Hindlimb muscle (tissue), 1 donor: ENCODE data around the gene ATF6B. TPM values are rescaled to one million over a fixed set of nuclear protein-coding genes. Genes with fewer than 3 reads are reported as not detected.
A peak's percentile ranks its signal among the peaks of the same experiment; 100 is the strongest.

Experiments used
- DNase-seq: peaks from one replicate; pipeline ENCODE4 v3.0.0-alpha.2; 2013
- polyA plus RNA-seq: library from polyadenylated mRNA; unstranded; fragments of 120-200 nt; gene quantifications from one replicate; pipeline ENCODE4 v1.2.1, GENCODE V29; 2013; ENCODE audit not compliant: insufficient read length

Gene ATF6B
- polyA plus RNA-seq: 49.0 TPM

DNA sequence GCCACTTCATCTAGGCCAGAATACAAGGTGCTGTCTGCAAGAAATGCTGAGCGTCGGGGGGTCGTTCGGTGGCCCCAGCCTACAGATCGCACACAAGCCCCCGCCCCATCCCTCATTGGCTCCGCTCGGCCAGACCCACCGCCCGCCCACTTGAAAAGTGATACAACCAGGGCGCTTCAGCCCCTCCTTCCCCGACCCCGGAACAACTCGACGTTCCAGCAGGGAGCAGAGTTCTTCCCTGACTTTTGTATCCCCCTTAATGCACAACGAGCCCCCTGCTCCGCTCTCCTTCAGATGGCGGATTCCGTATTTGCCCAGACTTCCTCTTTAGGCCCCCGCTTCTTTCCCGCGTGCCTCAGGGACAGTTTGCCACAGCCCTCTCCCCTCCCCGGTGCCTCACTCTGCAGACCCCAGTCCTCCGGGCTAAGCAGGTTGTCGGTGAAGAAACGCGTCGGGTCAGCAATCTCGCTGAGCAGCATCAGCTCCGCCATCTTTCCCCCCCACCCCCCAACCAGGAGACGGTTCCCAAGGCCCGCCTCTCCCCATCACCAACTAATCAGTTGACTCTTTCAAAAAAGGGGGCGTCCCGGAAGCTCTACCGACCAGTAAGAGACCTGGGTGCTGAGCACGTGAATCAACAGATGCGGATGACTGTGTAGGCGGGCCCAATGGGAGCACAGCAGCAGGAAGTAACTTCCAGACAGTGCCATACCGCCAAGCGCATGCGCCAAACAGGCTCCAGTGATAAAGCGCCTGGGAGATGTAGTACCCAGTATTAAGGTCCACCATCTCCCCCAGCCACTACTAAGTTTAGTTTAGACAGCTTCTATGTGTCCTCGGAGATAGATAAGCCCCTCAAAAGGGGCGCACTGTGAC lies at the start of gene ATF6B:
TSS of gene ATF6B (minus strand) at position 530 of the 876 bp plus-strand sequence. CDS start at position 491, 39 bp downstream.
- peak; percentile 99 for DNase-seq

DNA sequence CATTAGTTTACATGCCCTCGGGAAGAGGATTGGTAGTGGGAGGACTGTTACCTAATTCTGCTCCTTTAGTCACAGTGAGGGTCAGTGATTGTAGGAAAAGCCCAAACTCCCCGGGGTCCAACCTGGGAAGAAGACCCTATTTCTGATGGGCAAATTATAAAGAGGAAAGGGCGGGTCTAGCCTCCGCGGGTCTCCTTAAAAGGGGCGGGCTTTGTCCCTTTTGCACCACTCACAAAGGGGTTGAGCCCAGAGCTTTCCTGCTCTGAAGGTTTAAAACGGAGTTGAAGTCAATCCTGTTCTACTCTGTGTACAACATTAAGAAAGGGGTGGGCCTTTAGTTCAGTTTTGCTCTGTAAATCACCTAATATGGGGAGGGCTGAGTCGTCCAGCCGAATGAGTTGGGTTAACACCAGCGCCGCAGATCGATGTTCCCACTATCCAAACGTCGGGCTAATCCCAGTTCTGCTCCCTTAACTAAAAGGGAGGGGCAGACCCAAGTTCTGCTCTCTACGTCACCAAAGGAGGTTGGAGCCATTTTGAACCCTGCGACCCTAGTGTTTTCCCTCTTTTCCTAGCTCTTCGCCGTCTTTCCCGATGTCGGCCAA lies 49.2 kb upstream of the ATF6B start:
- DNase-seq: no peak

DNA sequence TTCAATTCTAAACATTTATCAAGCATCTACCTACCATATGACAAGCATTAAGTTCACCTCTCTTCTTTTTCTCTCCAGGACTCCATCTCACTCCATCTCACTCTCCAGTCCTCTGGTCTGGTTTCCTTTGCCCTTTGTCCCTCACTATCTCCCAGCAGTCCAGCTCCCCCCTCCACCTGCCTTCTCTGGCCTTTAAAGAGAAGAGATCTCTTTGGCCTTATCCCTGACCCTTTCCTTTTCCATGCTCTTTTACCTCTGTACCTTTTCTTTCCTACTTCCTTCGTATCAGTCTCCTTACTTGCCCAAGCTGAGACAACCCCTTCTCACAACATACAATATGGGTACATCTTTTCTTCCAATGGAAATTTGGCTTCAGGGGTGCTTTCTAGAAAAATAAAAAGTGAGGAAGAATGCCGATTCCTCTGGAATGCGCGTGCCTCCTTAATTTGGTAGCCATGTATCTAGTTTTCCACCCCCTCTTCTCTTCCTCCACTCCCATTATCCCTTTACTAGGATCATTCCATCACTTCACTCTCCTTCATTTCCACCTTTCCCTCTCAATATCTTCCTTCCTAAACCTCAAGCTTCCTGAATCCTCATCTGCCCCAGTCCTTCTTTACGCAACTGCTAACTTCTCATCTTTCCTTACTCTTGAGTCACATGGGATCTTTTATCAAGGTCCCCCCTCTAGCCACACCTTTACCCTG lies 48.6 kb upstream of the ATF6B start:
- DNase-seq: no peak

DNA sequence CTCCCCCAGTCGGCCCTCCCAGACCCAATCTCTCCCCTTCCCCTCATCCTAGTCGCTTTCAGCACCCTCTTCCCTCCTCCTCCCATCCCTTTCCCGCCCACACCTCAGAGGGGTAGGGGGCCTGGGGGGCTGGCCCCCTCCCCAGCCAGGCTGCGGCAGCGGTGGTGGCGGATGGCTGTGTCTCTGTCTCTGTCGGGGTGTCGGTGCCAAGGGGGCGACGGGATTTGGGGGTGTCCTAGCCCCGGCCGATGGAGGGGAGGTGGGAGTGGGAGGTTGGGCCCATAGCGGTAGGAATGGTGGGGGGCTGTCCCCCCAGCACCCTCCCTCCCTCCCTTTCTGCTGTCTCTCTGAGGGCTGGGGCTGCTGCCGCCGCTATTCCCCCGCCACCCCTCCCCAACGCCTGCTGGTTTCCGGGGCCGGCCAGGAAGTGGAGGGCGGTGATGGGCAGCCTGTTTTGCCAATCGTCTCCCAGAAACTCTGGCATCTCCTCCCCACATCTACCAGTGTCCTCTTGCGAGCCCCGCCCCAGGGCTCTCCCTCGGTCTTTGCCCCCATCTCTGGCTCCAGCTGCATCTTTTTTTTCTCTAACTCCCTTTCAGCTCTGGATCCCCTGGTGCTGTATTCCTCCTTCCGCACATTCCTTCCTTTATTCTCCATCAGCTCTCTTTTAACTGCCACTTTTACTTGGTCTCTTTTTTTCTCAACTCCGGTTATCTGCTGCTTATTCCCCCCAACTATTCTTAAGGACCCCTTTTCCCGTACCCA lies 47.8 kb upstream of the ATF6B start, which contains the start of gene AGPAT1:
TSS of gene AGPAT1 (minus strand) at position 374 of the 765 bp plus-strand sequence. CDS start 4,588 bp downstream, outside the sequence.
- peak; percentile 98 for DNase-seq

DNA sequence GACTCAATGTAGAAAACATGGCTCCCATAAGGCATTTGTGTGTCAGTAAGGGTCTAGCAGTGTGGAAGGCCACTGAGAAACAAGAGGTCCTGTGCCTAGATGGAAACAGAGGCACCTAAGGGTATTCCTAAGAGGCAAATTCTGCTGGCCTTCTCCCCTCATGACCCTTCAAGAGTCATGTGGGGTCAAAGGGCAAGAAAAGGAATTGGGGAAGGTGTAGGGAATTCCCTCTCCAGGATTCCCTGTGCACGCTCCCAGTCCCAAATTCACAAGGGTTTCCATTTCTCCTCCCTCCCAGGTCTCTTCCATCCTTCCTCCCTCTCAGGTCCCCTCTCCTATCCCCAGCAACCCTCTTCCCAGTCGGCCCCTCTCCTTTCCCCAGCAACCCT lies 47.3 kb upstream of the ATF6B start:
- no peak for DNase-seq

DNA sequence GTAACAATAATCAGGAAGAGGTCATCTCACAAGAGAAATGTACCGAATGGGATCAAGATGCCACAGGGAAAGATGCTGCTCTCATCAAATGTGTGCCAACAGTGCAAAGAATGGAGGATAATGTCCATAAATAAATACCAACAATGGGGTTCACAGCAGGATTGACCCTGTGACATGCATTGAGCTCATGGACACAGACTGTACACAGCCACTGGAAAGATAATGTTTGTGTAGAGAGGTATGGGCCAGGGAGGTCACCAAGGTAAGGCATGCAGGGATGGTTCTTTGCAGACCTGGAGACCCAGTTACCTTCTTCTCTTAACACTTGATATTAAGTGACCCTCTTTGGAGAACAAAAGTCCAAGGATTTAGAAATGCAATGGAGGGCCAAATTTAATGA lies 46.4 kb upstream of the ATF6B start:
- DNase-seq: no peak

DNA sequence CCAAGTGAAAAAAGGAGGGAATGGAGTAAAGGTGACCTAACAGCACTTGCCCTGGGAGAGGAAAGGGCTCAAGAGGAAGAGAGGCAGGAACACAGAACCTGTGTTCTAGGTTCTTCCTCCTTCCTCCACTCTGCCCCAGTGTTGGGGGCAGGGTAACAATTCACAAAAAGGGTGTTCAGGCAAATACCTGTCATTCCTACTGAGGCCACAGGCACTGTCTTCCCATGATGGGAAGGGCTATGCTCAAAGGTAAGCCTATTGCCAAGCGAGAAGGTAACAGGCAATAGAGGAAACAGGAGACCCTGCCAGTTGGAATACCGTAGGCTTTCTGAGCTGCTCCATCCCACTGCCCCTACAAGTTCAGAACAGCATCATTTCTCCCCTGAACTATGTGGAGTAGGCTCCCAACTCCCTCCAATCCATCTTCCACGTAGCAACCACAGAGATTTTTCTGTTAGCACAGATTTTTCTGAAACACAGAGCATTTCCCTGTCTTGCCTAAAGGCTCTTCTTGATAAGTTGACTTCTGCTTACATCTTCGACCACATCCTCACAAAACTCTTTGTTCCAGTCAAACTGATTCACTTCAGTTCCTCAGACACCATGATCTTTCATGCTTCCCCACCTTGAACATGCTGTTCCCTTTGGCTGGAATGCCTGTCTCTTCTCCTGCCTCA lies 45.1 kb upstream of the ATF6B start:
- DNase-seq: no peak

DNA sequence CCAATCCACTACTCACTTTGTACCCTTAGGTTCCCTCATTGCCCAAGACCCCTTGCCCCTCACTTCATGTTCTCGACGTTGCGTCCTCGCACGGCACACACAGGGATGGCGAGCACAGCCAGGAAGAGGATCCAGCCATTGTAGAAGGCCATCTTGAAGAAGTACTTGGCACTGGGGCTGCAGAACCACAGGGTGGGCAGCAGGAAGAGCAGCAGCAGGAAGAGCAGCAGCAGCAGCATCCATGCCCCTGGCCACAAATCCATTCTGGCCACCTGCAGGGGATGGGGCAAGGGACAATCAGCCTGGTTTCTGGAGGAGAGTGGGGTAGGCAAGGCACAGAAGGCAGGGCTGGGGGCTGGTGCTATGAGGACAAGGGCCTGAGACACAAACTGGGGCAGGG lies 43.2 kb upstream of the ATF6B start:
- DNase-seq: no peak

DNA sequence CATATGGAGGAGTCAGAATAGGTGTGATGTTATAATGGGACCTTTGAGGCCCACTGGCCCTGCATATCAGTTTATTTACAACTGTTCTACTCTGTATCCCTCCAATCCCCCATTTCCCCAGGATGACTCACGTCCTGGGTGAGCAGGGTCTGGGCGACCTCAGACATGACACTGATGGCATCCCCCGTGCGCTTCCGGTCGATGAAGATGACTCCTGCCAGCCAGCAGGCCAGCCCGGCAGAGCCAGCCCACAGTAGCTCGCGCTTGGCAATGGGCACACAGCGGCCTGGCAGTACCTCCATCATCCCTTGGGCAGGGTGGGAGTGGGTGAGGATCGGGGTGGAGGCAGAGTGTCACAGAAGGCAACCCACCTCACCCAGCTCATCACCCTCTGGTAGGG lies 42.2 kb upstream of the ATF6B start:
- no peak for DNase-seq

DNA sequence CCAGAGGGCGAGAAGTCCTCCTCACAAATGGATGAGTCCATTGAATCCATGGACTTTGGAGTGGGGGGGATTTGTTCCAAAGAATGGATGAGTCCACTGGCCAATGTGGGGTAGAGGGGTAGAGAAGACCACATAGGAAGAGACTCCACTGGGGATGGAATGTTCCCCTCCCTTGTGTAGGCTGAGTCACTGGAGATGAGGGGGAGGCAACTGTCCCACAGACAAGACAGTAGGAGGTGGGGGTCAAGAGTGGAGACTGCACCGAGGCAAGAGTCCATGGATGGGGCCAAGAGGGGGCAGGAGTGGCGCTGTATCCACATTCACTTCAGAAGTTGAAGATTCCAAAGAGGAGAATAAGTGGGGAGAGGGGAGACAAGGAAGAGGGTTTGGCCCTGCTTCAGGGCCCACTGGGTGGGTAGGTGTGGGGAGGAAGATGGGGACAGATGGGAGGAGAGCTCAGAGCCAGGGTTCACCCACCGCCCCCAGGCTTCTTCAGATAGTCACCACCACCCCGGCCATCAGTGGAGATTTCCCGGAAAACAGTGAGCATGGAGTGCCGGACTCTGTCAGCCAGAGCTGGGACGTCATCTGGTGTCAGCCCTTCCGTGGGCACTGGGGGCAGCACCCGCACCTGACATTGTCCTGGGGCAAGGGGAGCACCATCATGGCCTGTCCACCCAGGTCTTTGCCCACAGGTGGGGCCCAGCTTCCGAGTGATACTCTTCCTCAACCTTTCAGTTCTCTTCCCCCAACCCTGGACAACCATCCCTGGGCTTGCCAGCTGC lies 41.0 kb upstream of the ATF6B start:
- no peak for DNase-seq

DNA sequence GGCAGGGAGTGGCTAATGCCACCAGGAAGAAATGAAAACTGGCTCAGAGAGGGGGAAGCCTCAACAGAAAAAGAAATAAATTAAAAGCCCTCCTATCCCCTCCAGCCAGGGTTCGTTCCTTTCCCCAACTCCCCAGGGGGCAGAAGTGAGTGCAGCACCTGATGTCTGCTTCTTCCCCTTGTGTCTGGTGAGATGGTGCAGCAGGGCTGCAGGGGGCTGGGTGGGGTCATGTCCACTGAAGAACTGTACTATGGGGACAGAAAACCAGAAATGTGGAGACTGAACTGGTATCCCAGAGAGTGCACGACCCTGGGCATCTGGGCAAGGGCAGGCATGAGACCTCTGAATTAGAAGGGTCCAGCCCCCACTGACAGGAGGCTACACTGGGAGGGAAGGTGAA lies 40.3 kb upstream of the ATF6B start:
- no peak for DNase-seq

DNA sequence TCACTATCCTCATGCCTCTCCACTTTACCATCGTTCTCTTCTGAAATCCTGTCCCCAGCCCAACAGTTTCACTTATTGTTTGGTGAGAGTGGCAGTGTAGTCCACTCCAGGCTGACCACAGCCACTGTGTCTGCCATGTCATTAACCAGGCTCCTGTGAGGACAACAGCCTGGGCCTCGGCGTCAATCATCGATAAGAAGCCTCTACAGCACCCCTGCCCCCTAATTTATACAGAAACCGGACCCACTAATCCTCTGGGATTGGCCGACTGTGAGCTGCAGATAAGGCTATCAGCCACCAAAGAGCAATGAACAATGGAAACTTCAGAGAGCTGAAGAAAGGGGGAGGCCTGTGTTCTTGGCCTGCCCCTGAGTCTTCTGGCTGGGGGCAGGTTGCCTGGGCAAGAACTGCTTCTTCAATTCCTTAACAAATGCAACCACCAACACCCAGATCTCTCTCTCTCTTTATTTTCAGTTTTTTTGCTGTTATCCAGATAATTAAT lies 39.8 kb upstream of the ATF6B start:
- DNase-seq: no peak

DNA sequence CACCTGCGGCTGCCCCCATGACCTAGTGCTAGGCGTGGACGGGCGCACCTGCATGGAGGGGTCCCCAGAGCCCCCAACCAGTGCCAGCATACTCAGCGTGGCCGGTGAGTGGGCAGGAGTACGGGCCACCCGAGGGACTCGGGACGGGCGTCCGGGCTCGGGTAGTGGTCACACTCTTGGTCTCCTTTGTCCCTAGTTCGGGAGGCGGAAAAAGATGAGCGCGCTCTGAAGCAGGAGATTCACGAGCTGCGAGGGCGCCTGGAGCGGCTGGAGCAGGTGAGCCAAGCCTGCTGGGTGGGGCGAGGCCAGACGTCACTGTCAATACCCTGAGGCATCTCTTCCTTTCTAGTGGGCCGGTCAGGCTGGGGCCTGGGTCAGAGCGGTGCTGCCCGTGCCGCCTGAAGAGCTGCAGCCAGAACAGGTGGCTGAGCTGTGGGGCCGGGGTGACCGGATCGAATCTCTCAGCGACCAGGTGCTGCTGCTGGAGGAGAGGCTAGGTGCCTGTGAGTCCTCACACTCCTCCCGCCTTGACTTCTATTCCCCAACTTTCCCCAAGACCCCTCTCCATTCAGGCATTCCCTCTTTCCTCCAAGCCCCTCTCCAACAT lies 39.2 kb upstream of the ATF6B start:
- DNase-seq: no peak

DNA sequence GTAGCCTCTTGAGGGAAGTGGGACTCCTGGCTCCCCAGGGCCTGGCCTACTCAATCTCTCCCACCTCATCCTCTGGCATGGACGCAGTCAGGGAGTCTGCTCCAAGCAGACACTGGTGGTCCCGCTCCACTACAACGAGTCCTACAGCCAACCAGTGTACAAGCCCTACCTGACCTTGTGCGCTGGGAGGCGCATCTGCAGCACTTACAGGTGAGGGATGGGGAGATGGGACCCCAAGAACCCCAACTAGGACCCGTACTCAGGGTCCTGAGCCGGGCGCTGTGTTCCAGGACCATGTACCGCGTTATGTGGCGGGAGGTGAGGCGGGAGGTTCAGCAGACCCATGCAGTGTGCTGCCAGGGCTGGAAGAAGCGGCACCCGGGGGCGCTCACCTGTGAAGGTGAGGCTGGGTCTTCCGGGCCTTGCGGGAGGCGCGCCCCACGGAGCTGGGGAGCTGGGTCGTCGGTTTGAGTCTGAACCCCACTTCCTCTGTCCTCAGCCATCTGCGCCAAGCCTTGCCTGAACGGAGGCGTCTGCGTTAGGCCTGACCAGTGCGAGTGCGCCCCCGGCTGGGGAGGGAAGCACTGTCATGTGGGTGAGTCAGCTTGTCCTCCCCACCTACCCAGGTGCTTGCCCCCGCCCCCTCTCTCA lies 38.5 kb upstream of the ATF6B start:
- no peak for DNase-seq

DNA sequence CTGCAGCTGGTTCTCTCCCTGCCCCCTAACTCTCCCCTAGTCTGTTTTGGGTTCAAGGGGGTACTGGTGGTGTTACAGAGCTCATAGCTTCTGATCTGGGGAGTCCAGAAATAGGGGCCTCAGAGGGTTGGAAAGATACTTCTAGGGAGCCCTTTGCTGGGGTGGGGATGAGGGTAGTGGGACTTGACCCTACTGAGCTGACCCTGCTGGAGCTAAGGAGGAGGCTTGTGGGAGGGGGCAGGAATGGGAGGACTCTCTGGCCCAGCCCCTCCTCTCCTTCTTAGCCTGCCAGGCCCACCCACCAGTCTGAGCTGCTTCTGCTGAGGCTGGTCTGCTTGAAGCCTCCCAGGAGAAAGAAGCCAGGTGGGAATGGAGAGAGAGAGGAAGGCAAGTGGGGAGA lies 36.2 kb upstream of the ATF6B start, which contains the start of gene EGFL8:
TSS of gene EGFL8 (plus strand) at position 301 of the 400 bp plus-strand sequence. CDS start 1,571 bp downstream, outside the sequence.
- DNase-seq: no peak

DNA sequence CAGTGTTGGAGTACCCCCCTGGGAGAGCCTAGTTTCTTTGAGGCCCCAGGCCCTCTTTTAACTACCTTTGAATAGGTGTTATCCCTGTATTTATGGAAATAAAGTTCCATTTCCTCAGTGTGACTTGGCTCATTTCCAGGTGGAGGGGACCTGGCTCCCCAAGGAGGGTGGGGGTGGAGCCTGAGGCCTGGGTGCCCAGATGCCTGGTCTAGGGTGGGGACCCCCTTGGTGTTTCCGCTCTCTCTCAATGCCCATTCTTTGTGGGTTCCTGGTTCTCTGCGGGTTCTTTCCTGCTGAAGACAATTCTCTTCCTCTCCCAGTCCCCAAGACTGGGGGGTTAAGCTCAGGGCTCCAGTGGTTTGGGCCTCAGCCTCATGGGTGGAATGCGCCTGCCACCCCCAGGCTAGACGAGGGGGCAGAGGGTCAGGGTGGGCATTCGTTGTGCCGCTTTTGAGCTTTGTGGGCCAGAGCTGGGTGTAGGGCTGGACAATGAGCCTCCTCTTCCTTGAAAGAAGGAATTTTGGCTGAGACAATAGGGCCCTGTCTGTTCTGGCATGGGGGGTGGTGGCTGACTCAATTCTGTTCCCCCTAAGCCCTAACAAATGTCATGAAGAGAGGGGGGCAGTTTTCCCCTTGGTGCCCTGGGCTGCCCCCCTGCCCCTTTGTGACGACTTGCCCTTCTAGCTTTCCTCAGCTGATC lies 35.7 kb upstream of the ATF6B start:
- no peak for DNase-seq

DNA sequence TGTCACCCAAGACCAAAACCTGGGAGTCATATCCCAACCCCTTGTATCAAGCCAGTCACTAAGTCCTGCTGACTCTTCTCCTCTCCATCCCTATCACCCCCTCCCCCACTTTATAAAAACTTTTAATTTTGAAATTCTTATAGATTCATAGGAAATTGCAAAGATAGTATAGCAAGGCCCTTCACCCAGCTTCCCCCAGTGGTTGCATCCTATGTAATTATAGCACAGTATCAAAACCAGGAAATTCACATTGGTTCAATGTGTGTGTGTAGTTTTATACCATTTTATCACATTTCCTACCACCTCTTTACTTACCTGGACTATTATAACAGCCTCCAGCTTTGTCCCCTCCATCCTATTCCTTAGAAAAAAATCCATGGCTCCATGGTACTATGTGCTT lies 30.0 kb upstream of the ATF6B start:
- no peak for DNase-seq

DNA sequence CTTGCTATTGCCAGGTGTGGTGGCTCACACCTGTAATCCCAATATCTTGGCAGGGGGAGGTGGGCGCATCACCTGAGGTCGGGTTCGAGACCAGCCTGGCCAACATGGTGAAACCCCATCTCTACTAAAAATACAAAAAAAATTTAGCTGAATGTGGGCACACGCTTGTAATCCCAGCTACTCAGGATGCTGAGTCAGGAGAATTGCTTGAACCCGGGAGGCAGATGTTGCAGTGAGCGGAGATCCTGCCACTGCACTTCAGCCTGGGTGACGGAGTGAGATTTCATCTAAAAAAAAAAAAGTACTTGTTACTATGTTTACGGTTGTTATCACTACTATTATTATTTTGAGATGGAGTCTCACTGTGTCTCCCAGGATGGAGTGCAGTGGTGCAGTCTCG lies 28.8 kb upstream of the ATF6B start:
- DNase-seq: no peak

DNA sequence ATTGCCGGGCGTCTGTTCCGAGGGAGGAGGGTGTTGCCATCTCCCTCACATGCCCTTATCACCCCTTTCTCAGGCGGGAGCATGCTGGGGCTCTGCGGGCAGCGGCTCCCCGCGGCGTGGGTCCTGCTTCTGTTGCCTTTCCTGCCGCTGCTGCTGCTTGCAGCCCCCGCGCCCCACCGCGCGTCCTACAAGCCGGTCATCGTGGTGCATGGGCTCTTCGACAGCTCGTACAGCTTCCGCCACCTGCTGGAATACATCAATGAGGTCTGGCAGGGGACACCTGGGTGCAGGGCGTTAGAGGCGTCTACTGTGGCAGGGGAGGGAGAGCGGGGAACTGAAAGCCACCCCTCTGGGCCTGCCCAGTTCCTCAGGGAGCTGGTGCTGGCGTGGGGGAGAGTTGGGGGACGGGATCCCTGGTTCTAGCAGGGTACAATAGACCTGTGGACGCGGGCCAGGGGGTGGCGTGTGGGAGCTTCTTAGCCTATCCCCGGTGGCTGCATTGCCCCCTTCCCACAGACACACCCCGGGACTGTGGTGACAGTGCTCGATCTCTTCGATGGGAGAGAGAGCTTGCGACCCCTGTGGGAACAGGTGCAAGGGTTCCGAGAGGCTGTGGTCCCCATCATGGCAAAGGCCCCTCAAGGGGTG lies 26.6 kb upstream of the ATF6B start:
- peak; percentile 76 for DNase-seq
